Nephron progenitor cell (in vitro differentiated cells): ENCODE measurements around the gene LDLRAD3.
A peak's percentile ranks its signal among the peaks of the same experiment; 100 is the strongest.

Source experiments
- DNase-seq: peaks from one replicate; pipeline ENCODE4 v3.0.0; 2021
- H3K27ac Mint-ChIP-seq: 2 replicates; pipeline ENCODE4 v1.8.0; 2021; ENCODE audit warnings: mild to moderate bottlenecking, moderate library complexity, mixed read lengths
- H3K27me3 Mint-ChIP-seq: 2 replicates; pipeline ENCODE4 v1.8.0; 2021; ENCODE audit warnings: mild to moderate bottlenecking, low read depth, mixed read lengths; ENCODE audit not compliant: poor library complexity
- H3K36me3 Mint-ChIP-seq: 2 replicates; pipeline ENCODE4 v1.8.0; 2021; ENCODE audit warnings: low read depth, mixed read lengths
- H3K4me1 Mint-ChIP-seq: 2 replicates; pipeline ENCODE4 v1.8.0; 2021; ENCODE audit warnings: mixed read lengths
- H3K4me3 Mint-ChIP-seq: 2 replicates; pipeline ENCODE4 v1.8.0; 2021; ENCODE audit warnings: mild to moderate bottlenecking, moderate library complexity, mixed read lengths
- H3K9me3 Mint-ChIP-seq: 2 replicates; pipeline ENCODE4 v1.8.0; 2021; ENCODE audit warnings: mild to moderate bottlenecking, moderate library complexity, mixed read lengths
- TF ChIP-seq, protein P1 (sequence below): fragments of 200-600 bp; sonication (generic); IDR thresholded peaks from 2 replicates; pipeline ENCODE4 v1.5.0; 2021; ENCODE audit warnings: antibody characterized with exemption

Gene LDLRAD3

DNA sequence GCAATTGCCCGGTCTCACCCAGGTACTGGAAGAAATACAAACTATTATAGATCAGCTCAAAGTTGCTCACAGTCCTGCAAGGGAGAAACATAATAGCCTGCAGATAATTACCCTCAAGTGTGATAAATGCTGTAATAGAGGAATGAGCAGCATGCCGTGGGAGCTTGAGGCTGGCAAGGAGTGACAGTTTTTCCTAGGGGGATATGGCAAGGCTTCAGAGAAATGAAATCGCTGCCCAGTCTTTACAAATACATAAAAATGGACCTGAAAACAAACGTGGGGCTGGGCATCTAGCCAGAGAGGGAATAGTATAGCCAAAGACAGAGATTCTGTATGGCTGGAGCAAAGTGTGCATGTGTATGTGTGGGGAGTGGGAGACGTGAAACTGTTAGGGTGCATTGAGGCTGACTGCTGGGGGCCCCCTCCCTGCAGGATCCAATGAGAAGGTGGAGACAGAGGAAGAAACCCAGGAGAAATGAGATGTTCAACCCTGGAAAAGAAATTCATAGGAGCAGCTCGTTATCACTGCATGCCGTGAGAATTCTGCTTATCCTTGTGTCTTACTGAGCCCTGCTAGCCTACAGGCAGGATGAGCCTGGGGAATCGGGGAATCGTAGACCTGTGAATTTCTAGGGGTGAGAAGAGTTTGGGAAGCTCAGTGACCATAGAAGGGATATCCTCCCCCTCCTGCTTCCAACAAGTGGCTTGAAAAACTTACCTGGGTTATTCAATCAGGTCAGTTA lies 167.0 kb downstream of the LDLRAD3 start:
- Mint-ChIP-seq H3K27me3 (peaks cover 8% of the 10 kb centered on the region), H3K4me1 (peaks cover 24% of the 10 kb centered on the region), H3K27ac (peak overlapping the region; percentile 38), H3K36me3 (peaks cover 87% of the 10 kb centered on the region), H3K9me3 (peaks cover 32% of the 10 kb centered on the region), H3K4me3 (no peak overlapping the region)
- DNase-seq: no peak
- TF ChIP-seq, protein P1, sequence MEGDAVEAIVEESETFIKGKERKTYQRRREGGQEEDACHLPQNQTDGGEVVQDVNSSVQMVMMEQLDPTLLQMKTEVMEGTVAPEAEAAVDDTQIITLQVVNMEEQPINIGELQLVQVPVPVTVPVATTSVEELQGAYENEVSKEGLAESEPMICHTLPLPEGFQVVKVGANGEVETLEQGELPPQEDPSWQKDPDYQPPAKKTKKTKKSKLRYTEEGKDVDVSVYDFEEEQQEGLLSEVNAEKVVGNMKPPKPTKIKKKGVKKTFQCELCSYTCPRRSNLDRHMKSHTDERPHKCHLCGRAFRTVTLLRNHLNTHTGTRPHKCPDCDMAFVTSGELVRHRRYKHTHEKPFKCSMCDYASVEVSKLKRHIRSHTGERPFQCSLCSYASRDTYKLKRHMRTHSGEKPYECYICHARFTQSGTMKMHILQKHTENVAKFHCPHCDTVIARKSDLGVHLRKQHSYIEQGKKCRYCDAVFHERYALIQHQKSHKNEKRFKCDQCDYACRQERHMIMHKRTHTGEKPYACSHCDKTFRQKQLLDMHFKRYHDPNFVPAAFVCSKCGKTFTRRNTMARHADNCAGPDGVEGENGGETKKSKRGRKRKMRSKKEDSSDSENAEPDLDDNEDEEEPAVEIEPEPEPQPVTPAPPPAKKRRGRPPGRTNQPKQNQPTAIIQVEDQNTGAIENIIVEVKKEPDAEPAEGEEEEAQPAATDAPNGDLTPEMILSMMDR: no peak

DNA sequence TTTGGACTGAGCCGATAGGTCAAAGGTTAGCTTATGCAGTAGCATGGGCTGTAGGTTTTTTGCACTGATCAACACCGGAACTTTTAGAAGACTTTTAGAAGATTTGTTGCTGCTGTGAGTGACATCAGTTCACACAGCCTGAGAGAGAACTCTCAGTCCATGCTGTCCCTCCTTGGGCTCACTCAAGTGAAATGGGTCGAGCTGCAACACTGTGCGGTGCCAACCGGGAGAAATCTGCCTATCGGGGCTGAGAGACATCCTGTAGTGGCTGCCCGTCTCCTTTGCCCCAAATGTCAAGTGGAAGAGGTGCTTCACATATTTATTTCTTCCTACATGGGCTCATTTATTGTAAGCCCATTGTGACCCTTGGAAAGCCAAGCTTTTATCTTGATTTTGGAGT lies 170.2 kb downstream of the LDLRAD3 start:
- H3K27ac Mint-ChIP-seq: no peak overlapping the region
- no peak for DNase-seq
- no peak overlapping the region for H3K4me3 Mint-ChIP-seq
- H3K4me1 Mint-ChIP-seq: peaks cover 20% of the 10 kb centered on the region
- peaks cover 4% of the 10 kb centered on the region for H3K27me3 Mint-ChIP-seq
- H3K9me3 Mint-ChIP-seq: peaks cover 32% of the 10 kb centered on the region
- TF ChIP-seq, protein P1: no peak
- H3K36me3 Mint-ChIP-seq: peaks cover 69% of the 10 kb centered on the region

DNA sequence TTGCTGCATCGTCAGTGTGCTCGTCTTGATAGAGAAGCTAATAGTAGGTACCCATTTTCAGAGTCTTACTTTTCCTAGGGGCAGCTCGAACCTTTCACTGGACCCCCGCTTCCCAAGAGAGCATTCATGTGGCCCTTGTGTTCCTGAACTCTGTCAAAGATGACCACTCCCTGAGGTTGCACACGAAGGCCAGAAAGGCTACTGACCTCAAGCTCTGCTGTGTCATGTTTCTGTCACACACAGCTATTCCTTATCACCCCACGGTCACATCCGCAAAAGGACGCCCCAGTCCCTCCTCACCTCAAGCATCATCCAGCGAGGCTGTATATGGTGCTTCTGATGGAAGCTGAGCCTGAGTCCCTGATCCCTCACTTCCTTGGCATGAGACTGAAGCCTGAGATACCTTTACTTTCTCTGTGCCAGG lies 171.5 kb downstream of the LDLRAD3 start:
- Mint-ChIP-seq H3K9me3 (peaks cover 32% of the 10 kb centered on the region), H3K4me3 (no peak overlapping the region), H3K27ac (peak overlapping the region; percentile 45), H3K27me3 (peaks cover 3% of the 10 kb centered on the region), H3K4me1 (peaks cover 8% of the 10 kb centered on the region), H3K36me3 (peaks cover 63% of the 10 kb centered on the region)
- TF ChIP-seq, protein P1: no peak
- no peak for DNase-seq

DNA sequence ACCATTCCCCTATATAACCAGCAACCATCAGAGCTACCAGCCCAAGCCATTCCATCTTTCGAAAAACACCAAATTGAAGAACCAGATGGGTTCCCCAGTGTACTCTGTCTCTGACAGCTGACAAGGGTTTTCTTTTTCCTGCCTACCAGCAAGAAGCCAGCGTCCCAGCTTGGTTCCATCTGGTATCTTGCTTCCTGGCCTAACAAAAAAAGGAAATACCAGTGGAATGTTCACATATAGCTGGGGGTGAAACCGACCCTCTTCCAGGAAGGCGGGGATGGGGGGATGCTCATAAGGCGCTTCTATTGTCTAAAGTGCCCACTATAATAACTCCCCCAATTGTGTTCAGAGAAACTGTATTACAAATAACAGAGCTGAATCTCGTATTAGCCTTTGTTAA lies 172.3 kb downstream of the LDLRAD3 start:
- peaks cover 9% of the 10 kb centered on the region for H3K4me1 Mint-ChIP-seq
- H3K27ac Mint-ChIP-seq: no peak overlapping the region
- H3K27me3 Mint-ChIP-seq: peaks cover 3% of the 10 kb centered on the region

DNA sequence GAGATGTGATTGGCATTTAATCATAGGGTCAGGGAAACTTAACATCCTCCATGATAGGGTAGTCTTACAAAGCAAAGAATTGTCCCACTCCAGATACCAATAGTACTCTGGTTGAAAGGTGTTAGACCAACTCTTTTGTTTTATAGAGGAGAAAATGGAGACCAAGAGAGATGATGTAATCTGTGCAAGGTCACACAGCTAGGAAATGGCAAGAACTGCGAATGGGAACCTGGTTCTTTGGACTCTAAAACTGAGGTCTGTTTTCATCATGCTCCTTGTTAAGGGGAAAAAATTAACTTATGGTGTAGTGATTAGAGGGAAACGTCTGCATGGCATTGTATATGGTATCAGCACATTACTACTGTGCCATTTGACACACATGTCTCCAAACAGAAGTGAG lies 174.2 kb downstream of the LDLRAD3 start:
- H3K36me3 Mint-ChIP-seq: peaks cover 36% of the 10 kb centered on the region

More for the DNA sequence above, 172.3 kb downstream of the LDLRAD3 start:
- Mint-ChIP-seq H3K9me3 (peaks cover 32% of the 10 kb centered on the region), H3K36me3 (peaks cover 55% of the 10 kb centered on the region), H3K4me3 (no peak overlapping the region)
- no peak for DNase-seq
- TF ChIP-seq, protein P1: no peak

More for the DNA sequence above, 174.2 kb downstream of the LDLRAD3 start:
- DNase-seq: no peak
- H3K4me3 Mint-ChIP-seq: no peak overlapping the region
- TF ChIP-seq, protein P1: no peak
- H3K9me3 Mint-ChIP-seq: peaks cover 19% of the 10 kb centered on the region
- H3K4me1 Mint-ChIP-seq: peaks cover 13% of the 10 kb centered on the region
- no peaks in the 10 kb centered on the region for H3K27me3 Mint-ChIP-seq
- H3K27ac Mint-ChIP-seq: peak overlapping the region; percentile 5
